K562 (cell line): ENCODE results near the gene COL10A1. TPM values are rescaled to one million over a fixed set of nuclear protein-coding genes. Genes with fewer than 3 reads are reported as not detected.

Experiments used
- MYC ChIP-seq, 2 experiments: fragments of 250-450 bp in 1 of 2; sonication (Bioruptor Pico) in 1 of 2; IDR thresholded peaks; 2 replicates each; pipeline versions ENCODE4 v1.5.1 to v1.6.1; 2012 to 2021; ENCODE audit warnings: low read depth in 2 of 2, borderline replicate concordance in 1 of 2, improper control_type of control experiment in 1 of 2, low read length in 1 of 2, mild to moderate bottlenecking in 1 of 2, moderate library complexity in 1 of 2
- NR2C1 ChIP-seq, 2 experiments: fragments of 450-650 bp; IDR thresholded peaks; 2 replicates each; pipeline ENCODE4 v1.6.1; 2017; ENCODE audit warnings: mild to moderate bottlenecking in 2 of 2, antibody characterized with exemption in 1 of 2, inconsistent platforms in 1 of 2, missing compliant biosample characterization in 1 of 2, missing genetic modification characterization in 1 of 2
- PHB ChIP-seq: fragments of 250-450 bp; sonication (Bioruptor Pico); IDR thresholded peaks from 2 replicates; pipeline ENCODE4 v1.5.0; 2021
- TEAD4 ChIP-seq, 2 experiments: sonication (generic) in 1 of 2; formaldehyde crosslinking in 1 of 2; IDR thresholded peaks; 2 replicates each; pipeline versions ENCODE4 v1.6.1 to v1.8.0; 2012 to 2022; ENCODE audit warnings: borderline replicate concordance in 1 of 2, inconsistent platforms in 1 of 2, low read length in 1 of 2, mild to moderate bottlenecking in 1 of 2, missing genetic modification reagents in 1 of 2
- XRCC4 ChIP-seq: IDR thresholded peaks from one replicate; pipeline ENCODE4 v1.6.1; 2011; ENCODE audit not compliant: insufficient read depth, insufficient read length; ENCODE audit errors: extremely low read depth
- ZBTB11 ChIP-seq, 3 experiments: fragments of 200-800 bp in 1 of 3; fragments of 250-450 bp in 1 of 3; fragments of 450-650 bp in 1 of 3; sonication (Bioruptor Pico) in 1 of 3; sonication (Bioruptor generic) in 1 of 3; formaldehyde crosslinking in 1 of 3; IDR thresholded peaks; 2 replicates each; pipeline versions ENCODE4 v1.6.1 to v1.8.0; 2016 to 2022; ENCODE audit warnings: mild to moderate bottlenecking in 2 of 3, missing genetic modification characterization in 2 of 3, missing compliant biosample characterization in 1 of 3, moderate library complexity in 1 of 3
- ZBTB2 ChIP-seq: fragments of 450-650 bp; IDR thresholded peaks from 2 replicates; pipeline ENCODE4 v1.6.1; 2016; ENCODE audit warnings: antibody characterized with exemption
- ZNF224 ChIP-seq: sonication (generic); formaldehyde crosslinking; IDR thresholded peaks from 2 replicates; pipeline ENCODE4 v1.8.0; 2022; ENCODE audit warnings: mild to moderate bottlenecking, missing genetic modification reagents
- polyA plus RNA-seq, 8 experiments: library from polyadenylated mRNA; depleted of rRNA in 4 of 8; stranded (reverse) in 5 of 8; unstranded in 3 of 8; fragments of >200 nt; fragmentation: Nextera tagmentation in 2 of 8; fragmentation: Illumina TruSeq in 1 of 8; extraction: Ambion mirVana in 2 of 8; extraction: Trizol in 1 of 8; gene quantifications; 2 replicates each; pipeline versions ENCODE4 v1.2.1 to v1.2.3, GENCODE V29; 2011 to 2014; ENCODE audit warnings: inconsistent platforms in 1 of 8, missing spikeins in 1 of 8
- total RNA-seq, 7 experiments: library from RNA; depleted of rRNA in 6 of 7; stranded (reverse); fragments of >200 nt in 6 of 7; fragmentation: Illumina TruSeq in 2 of 7; extraction: Trizol in 2 of 7; gene quantifications; 2 replicates each; pipeline versions ENCODE4 v1.2.1 to v1.2.3, GENCODE V29; 2011 to 2021; ENCODE audit warnings: low replicate concordance in 1 of 7

COL10A1 gene
- total and polyA plus RNA-seq, 9 of the 15 experiments (the other 6 are each of a cell fraction or from before 2014, with no cell fraction given): 0.06 to 0.08 TPM; not detected in 7

GRCh38 chr6:116156405-116157326 is 30.7 kb upstream of the COL10A1 start (continued):
- 0 out of 2 replicates have a peak, but pooled peaks have one; percentile 39 for TF ChIP-seq ZBTB2
- peak; percentile 26; the same call in 1 of the 2 replicates for TF ChIP-seq MYC (IDR thresholded peaks at IDR 0.05; ENCODE audit: low read depth, low read length)
- no peak for TF ChIP-seq MYC (CRISPR knock-in tag; IDR thresholded peaks at IDR 0.05; ENCODE audit: borderline replicate concordance, low read depth)
- no peak for TF ChIP-seq NR2C1 (IDR thresholded peaks at IDR 0.05)
- peak; percentile 15; the same call in 1 of the 2 replicates for TF ChIP-seq NR2C1 (tag; IDR thresholded peaks at IDR 0.05)
- no peak for TF ChIP-seq ZNF224
- TF ChIP-seq TEAD4 (IDR thresholded peaks at IDR 0.05; ENCODE audit: low read length): peak; percentile 76
- no peak for TF ChIP-seq TEAD4 (CRISPR knock-in tag; IDR thresholded peaks at IDR 0.05; ENCODE audit: borderline replicate concordance)
- TF ChIP-seq ZBTB11 (CRISPR knock-in tag; IDR thresholded peaks at IDR 0.05): no peak
- TF ChIP-seq XRCC4: no peak
- no peak for TF ChIP-seq PHB
